ENCODE measurements around the gene HEPN1. TPM values are rescaled to one million over a fixed set of nuclear protein-coding genes. Genes with fewer than 3 reads are reported as not detected.

The HEPN1 gene
- total and polyA plus RNA-seq, 4 donors = 0.51 TPM; not detected in 3

DNA sequence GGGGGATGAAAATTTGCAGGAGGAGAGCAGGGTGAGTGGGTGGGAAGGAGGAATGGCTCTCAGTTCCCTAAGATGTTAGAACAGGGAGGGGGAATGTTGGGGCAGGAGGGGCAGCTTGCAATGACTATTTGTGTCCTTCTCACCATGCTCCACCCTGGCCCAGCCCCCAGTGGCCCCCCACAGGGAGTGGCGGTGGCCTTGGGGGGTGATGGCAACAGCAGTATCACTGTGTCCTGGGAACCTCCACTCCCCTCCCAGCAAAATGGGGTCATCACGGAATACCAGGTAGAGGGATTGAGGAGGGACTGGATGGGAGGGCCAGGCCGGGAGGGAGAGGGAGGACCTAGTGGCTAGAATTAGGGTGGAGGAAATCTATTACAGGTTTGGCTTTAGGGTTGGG lies 43.6 kb upstream of the HEPN1 start:
- DNase-seq (no peak), ATAC-seq (ENCODE audit: low FRiP score) (no peak)
- Histone ChIP-seq H3K9me3 (ENCODE audit: control insufficient read depth, low read length) (no peaks in the 10 kb centered on the region), H3K4me3 (ENCODE audit: low read length in 2 of 2) (no peak overlapping the region), H3K4me1 (ENCODE audit: control insufficient read depth in 1 of 2, insufficient read depth in 2 of 2, low read length in 2 of 2) (no peaks in the 10 kb centered on the region), H3K36me3 (ENCODE audit: control insufficient read depth in 1 of 2, insufficient read depth in 2 of 2, low read length in 1 of 2) (no peaks in the 10 kb centered on the region), H3K27ac (ENCODE audit: low read depth in 1 of 2, low read length in 2 of 2) (no peak overlapping the region), H3K27me3 (ENCODE audit: control insufficient read depth in 1 of 2, insufficient read depth in 2 of 2, low read length in 1 of 2) (no peaks in the 10 kb centered on the region)
- WGBS, 2 donors = 55 to 65% methylated on average over 3 of the region's 3 CpGs
- intact Hi-C loops (cut with DNase I) = loop anchor here in 1 of 2 donors (10.0 kb wide), 1 partner anchor 461 kb away; no protein-coding TSS in a partner anchor

DNA sequence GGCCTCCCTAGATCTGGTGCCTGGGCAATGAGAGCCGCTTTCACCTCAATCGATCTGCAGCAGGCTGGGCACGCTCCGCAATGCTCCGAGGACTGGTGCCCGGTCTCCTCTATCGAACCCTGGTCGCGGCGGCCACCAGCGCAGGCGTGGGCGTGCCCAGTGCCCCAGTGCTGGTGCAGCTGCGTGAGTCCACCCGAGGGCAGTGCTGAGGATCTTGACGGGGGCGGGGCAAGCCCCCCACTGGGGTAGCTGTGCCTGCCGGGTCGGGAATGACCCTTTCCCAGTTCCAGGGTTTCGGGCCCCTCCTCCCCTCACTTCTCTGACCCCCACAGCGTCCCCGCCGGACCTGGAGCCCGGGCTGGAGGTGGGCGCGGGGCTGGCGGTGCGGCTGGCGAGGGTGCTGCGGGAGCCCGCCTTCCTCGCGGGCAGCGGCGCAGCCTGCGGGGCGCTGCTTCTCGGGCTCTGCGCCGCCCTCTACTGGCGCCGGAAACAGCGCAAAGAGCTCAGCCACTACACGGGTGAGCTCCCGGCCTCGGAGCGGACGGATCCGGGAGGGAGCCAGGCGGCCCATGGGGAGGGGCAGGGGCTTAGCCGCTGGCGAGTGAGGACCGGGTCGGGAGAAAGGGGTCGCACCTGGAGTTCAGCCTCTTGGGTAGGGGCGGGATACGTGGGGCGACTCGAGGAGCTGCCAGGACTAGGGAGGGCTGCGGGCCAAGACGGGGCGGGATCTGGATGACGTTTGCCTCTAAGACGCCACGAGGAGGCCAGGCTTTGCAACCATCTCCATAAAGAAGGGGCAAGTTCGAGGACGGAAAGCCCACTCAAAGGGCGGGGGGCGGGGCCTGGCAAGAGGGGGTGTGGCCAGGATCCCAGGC lies 42.9 kb upstream of the HEPN1 start:
- Histone ChIP-seq H3K9me3 (ENCODE audit: control insufficient read depth, low read length) (no peaks in the 10 kb centered on the region), H3K27ac (ENCODE audit: low read depth in 1 of 2, low read length in 2 of 2) (peak overlapping the region in 1 of 2 donors; percentile 6), H3K36me3 (ENCODE audit: control insufficient read depth in 1 of 2, insufficient read depth in 2 of 2, low read length in 1 of 2) (no peaks in the 10 kb centered on the region), H3K27me3 (ENCODE audit: control insufficient read depth in 1 of 2, insufficient read depth in 2 of 2, low read length in 1 of 2) (no peaks in the 10 kb centered on the region), H3K4me1 (ENCODE audit: control insufficient read depth in 1 of 2, insufficient read depth in 2 of 2, low read length in 2 of 2) (no peaks in the 10 kb centered on the region), H3K4me3 (ENCODE audit: low read length in 2 of 2) (peak overlapping the region; percentile 15 to 49)
- intact Hi-C loops (cut with DNase I) = loop anchor here in 1 of 2 donors (10.0 kb wide), 1 partner anchor 461 kb away; no protein-coding TSS in a partner anchor
- 1% methylated on average over 69 of the region's 69 CpGs for WGBS, 2 donors
- DNase-seq (peak; percentile 91 to 95), ATAC-seq (ENCODE audit: low FRiP score) (peak; percentile 94)

DNA sequence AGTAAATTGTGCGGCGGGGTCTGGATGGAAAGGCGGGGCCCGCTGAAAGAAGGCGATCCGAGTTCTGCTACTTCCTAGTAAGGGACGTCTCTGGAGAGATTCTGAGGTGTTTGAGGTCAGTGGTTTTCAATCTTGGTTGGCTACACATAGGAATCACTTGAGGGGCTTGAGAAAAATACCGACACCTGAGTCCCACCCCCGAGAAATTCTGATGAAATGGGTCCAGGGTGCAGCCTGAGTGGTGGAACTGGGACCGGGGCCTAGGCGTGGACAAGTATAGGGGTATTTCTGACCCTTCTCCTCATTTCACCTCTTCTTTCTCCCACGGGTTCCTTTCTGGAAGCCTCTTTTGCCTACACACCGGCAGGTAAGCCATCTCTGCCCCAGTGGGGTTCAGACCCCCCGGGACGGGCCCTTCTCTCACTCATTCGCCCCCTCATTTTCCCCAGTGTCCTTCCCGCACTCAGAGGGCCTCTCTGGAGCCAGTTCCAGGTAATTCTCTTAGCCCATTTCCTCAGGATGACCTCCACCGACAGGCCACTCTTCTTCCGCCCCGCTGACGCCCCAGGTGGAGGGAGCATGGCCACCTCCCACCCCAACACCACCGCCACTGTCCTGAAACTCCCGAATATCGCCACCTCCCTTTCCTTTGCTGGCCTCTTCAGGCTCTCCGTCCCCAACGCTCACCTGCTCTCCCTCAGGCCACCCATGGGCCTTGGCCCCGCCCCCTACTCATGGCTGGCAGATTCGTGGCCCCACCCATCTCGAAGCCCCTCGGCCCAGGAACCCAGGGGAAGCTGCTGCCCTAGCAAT lies 42.0 kb upstream of the HEPN1 start:
- ATAC-seq (ENCODE audit: low FRiP score) (no peak), DNase-seq (no peak)
- Histone ChIP-seq H3K9me3 (ENCODE audit: control insufficient read depth, low read length) (no peaks in the 10 kb centered on the region), H3K4me1 (ENCODE audit: control insufficient read depth in 1 of 2, insufficient read depth in 2 of 2, low read length in 2 of 2) (no peaks in the 10 kb centered on the region), H3K27me3 (ENCODE audit: control insufficient read depth in 1 of 2, insufficient read depth in 2 of 2, low read length in 1 of 2) (no peaks in the 10 kb centered on the region), H3K36me3 (ENCODE audit: control insufficient read depth in 1 of 2, insufficient read depth in 2 of 2, low read length in 1 of 2) (no peaks in the 10 kb centered on the region), H3K4me3 (ENCODE audit: low read length in 2 of 2) (peak overlapping the region; percentile 15 to 49), H3K27ac (ENCODE audit: low read depth in 1 of 2, low read length in 2 of 2) (no peak overlapping the region)
- intact Hi-C loops (cut with DNase I) = loop anchor here in 1 of 2 donors (10.0 kb wide), 1 partner anchor 462 kb away; no protein-coding TSS in a partner anchor
- WGBS, 2 donors = 27 to 28% methylated on average over 30 of the region's 30 CpGs

DNA sequence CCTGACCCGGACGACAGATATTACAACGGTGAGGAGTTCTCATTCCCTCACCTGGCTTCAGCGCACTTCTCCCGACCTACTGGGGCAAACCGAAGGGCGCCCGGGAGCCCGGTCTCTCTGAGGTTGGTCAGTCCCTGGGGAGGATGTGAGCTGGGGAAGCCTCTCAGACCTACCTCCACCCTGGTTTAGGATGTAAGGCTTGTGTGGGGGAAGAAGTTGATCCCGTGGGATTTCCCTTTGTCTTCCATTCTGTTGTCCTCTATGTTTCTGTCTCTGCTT lies 41.5 kb upstream of the HEPN1 start:
- Histone ChIP-seq H3K4me3 (ENCODE audit: low read length in 2 of 2) (no peak overlapping the region), H3K36me3 (ENCODE audit: control insufficient read depth in 1 of 2, insufficient read depth in 2 of 2, low read length in 1 of 2) (no peaks in the 10 kb centered on the region), H3K4me1 (ENCODE audit: control insufficient read depth in 1 of 2, insufficient read depth in 2 of 2, low read length in 2 of 2) (no peaks in the 10 kb centered on the region), H3K9me3 (ENCODE audit: control insufficient read depth, low read length) (no peaks in the 10 kb centered on the region), H3K27ac (ENCODE audit: low read depth in 1 of 2, low read length in 2 of 2) (no peak overlapping the region), H3K27me3 (ENCODE audit: control insufficient read depth in 1 of 2, insufficient read depth in 2 of 2, low read length in 1 of 2) (no peaks in the 10 kb centered on the region)
- no peak for DNase-seq
- WGBS, 2 donors = 51 to 57% methylated on average over 10 of the region's 10 CpGs
- no peak for ATAC-seq (ENCODE audit: low FRiP score)
- intact Hi-C loops (cut with DNase I) = loop anchor here in 1 of 2 donors (10.0 kb wide), 1 partner anchor 463 kb away; no protein-coding TSS in a partner anchor

DNA sequence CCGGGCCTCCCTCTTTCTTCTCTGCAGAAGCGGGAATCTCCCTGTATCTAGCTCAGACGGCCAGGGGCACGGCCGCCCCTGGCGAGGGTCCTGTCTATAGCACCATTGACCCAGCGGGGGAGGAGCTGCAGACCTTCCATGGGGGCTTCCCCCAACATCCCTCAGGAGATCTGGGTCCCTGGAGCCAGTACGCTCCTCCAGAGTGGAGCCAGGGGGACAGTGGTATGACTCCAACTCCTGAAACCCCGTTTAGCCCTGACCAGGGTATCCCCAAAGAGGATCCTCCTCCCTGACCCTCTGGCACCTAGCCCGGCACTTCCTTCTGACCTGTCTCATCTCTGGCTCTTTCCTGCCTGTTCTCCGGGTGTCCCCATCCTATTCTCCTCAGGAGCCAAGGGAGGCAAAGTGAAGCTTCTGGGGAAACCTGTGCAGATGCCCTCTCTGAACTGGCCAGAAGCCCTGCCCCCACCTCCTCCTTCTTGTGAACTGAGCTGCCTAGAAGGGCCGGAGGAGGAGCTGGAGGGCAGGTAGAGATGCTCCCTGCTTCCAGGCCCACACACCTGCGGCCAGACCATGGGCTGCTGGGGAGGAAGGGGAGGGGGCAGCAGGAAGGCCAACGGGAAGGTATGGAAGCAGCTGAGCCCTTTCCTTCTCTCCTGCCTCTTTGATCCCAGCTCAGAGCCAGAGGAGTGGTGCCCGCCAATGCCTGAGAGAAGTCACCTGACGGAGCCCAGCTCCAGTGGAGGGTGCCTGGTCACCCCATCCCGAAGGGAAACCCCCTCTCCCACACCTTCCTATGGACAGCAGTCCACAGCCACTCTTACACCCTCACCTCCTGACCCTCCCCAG lies 40.9 kb upstream of the HEPN1 start:
- H3K9me3 ChIP-seq (ENCODE audit: control insufficient read depth, low read length) = no peaks in the 10 kb centered on the region
- DNase-seq (peak in 1 of 2 donors; percentile 68), ATAC-seq (ENCODE audit: low FRiP score) (no peak)
- 75 to 80% methylated on average over 13 to 17 of the region's 17 CpGs for WGBS, 2 donors
- H3K4me3 ChIP-seq (ENCODE audit: low read length in 2 of 2) = no peak overlapping the region
- no peaks in the 10 kb centered on the region for H3K27me3 ChIP-seq (ENCODE audit: control insufficient read depth in 1 of 2, insufficient read depth in 2 of 2, low read length in 1 of 2)
- no peaks in the 10 kb centered on the region for H3K4me1 ChIP-seq (ENCODE audit: control insufficient read depth in 1 of 2, insufficient read depth in 2 of 2, low read length in 2 of 2)
- intact Hi-C loops (cut with DNase I) = loop anchor here in 1 of 2 donors (10.0 kb wide), 1 partner anchor 463 kb away; no protein-coding TSS in a partner anchor
- no peak overlapping the region for H3K27ac ChIP-seq (ENCODE audit: low read depth in 1 of 2, low read length in 2 of 2)
- H3K36me3 ChIP-seq (ENCODE audit: control insufficient read depth in 1 of 2, insufficient read depth in 2 of 2, low read length in 1 of 2) = no peaks in the 10 kb centered on the region

DNA sequence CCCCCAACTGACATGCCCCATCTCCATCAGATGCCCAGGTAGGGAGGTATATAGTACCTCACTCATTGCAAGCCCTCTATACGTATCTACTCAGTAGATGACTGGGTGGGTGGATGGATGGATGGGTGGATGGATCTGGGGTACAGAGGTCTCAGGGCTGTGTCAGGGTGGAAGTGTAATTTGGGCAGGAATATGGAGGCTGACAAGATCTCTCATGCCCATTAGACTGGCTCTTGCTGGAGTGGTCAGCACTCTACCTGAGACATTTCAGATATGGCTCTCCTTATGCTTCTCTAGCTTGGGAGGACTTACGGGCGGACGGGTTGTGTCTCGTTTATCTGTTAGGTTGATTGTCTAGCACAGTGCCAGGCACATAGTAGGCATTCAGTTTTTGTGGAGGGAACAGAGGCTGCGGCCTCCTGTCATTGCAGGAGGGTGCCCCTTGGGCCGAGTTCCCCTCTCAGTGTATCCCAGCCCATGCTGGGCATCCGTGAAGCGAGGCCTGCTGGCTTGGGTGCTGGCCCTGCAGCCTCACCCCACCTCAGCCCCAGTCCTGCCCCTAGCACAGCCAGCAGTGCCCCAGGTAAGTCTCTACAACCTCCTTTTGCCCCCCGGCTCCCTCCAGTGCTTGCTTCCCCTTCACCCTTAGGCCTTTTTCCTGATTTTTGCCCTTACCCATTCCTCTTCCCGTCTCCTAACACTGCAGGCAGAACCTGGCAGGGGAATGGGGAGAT lies 40.1 kb upstream of the HEPN1 start:
- no peaks in the 10 kb centered on the region for H3K4me1 ChIP-seq (ENCODE audit: control insufficient read depth in 1 of 2, insufficient read depth in 2 of 2, low read length in 2 of 2)
- H3K27ac ChIP-seq (ENCODE audit: low read depth in 1 of 2, low read length in 2 of 2) = no peak overlapping the region
- peak in 1 of 2 donors; percentile 57 for DNase-seq
- H3K36me3 ChIP-seq (ENCODE audit: control insufficient read depth in 1 of 2, insufficient read depth in 2 of 2, low read length in 1 of 2) = no peaks in the 10 kb centered on the region
- no peak overlapping the region for H3K4me3 ChIP-seq (ENCODE audit: low read length in 2 of 2)
- WGBS, 2 donors = 94 to 95% methylated on average over 11 of the region's 11 CpGs
- intact Hi-C loops (cut with DNase I) = loop anchor here in 1 of 2 donors (10.0 kb wide), 1 partner anchor 464 kb away; no protein-coding TSS in a partner anchor
- no peak for ATAC-seq (ENCODE audit: low FRiP score)
- no peaks in the 10 kb centered on the region for H3K9me3 ChIP-seq (ENCODE audit: control insufficient read depth, low read length)
- H3K27me3 ChIP-seq (ENCODE audit: control insufficient read depth in 1 of 2, insufficient read depth in 2 of 2, low read length in 1 of 2) = no peaks in the 10 kb centered on the region

DNA sequence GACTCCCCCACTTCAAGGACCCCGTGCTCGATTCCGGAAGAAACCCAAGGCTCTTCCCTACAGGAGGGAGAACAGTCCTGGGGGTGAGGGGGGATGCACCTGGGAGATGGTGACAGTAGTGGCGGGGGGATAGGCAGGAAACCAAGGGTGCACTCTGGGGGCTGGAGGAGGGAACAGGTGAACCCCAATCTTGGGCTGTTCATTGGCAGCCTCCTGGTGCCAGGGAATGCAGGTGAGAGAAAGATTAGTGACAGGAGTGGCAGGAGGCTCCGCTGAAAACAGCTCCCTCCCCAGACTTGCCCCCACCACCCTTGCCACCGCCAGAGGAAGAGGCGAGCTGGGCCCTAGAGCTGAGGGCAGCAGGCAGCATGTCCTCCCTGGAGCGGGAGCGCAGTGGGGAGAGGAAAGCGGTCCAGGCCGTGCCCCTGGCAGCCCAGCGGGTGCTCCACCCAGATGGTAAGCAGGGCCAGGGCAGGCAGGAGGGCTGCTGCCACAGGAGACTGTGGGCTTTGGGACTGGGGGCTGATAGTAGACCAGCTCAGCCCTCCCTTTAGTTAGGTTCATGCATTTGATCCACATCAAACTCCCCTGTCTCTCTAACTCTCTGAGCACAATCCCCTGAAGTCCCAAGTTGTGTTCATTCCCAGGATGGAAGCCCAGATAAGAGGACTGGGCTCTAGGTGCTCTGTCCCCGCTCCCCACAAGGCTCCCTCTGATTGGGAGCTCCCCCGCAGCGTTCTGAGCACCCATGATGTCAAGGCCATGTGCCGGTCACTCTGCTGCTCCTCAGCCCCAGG lies 39.4 kb upstream of the HEPN1 start:
- no peak overlapping the region for H3K4me3 ChIP-seq (ENCODE audit: low read length in 2 of 2)
- no peaks in the 10 kb centered on the region for H3K36me3 ChIP-seq (ENCODE audit: control insufficient read depth in 1 of 2, insufficient read depth in 2 of 2, low read length in 1 of 2)
- no peaks in the 10 kb centered on the region for H3K9me3 ChIP-seq (ENCODE audit: control insufficient read depth, low read length)
- H3K27me3 ChIP-seq (ENCODE audit: control insufficient read depth in 1 of 2, insufficient read depth in 2 of 2, low read length in 1 of 2) = no peaks in the 10 kb centered on the region
- WGBS, 2 donors = 94 to 98% methylated on average over 16 of the region's 16 CpGs
- no peak for ATAC-seq (ENCODE audit: low FRiP score)
- peak in 1 of 2 donors; percentile 72 for DNase-seq
- H3K4me1 ChIP-seq (ENCODE audit: control insufficient read depth in 1 of 2, insufficient read depth in 2 of 2, low read length in 2 of 2) = no peaks in the 10 kb centered on the region
- H3K27ac ChIP-seq (ENCODE audit: low read depth in 1 of 2, low read length in 2 of 2) = no peak overlapping the region
- intact Hi-C loops (cut with DNase I) = loop anchor here in 1 of 2 donors (10.0 kb wide), 1 partner anchor 465 kb away; no protein-coding TSS in a partner anchor
